Thyroid gland (tissue), 4 donors: ENCODE results near the gene GDAP1L1.

Experiments used
- POLR2A ChIP-seq, 2 donors: fragments of 450-650 bp; IDR thresholded peaks; one replicate each; pipeline ENCODE4 v1.6.1; 2017; ENCODE audit warnings: antibody characterized with exemption in 2 of 2, mild to moderate bottlenecking in 2 of 2, moderate library complexity in 1 of 2
- TF ChIP-seq, protein P1 (sequence below), 6 experiments: fragments of 200-600 bp in 3 of 6; fragments of 450-650 bp in 3 of 6; sonication (generic) in 3 of 6; IDR thresholded peaks; one replicate each; pipeline ENCODE4 v1.5.1; 2016 to 2019; ENCODE audit warnings: antibody characterized with exemption in 6 of 6, mild to moderate bottlenecking in 2 of 6, inconsistent platforms in 1 of 6, moderate library complexity in 1 of 6

DNA sequence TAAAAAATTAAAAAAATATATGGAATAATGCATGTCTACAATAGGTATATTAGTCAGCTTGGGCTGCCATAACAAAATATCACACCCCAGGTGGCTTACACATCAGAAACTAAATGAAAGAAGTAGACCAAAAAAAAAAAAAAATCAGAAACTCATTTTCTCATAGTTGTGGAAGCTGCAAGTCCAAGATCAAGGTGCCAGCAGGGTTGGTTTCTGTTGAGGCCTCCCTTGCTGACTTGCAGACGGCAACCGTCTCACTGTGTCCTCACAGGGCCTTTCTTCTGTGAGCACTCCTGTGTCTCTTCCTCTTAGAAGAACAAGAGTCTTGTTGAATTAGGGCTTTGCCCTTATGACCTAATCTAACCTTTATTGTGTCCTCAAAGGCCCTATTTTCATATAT lies 11.4 kb upstream of the GDAP1L1 start:
- no peak for TF ChIP-seq POLR2A (IDR thresholded peaks at IDR 0.05)
- TF ChIP-seq, protein P1, sequence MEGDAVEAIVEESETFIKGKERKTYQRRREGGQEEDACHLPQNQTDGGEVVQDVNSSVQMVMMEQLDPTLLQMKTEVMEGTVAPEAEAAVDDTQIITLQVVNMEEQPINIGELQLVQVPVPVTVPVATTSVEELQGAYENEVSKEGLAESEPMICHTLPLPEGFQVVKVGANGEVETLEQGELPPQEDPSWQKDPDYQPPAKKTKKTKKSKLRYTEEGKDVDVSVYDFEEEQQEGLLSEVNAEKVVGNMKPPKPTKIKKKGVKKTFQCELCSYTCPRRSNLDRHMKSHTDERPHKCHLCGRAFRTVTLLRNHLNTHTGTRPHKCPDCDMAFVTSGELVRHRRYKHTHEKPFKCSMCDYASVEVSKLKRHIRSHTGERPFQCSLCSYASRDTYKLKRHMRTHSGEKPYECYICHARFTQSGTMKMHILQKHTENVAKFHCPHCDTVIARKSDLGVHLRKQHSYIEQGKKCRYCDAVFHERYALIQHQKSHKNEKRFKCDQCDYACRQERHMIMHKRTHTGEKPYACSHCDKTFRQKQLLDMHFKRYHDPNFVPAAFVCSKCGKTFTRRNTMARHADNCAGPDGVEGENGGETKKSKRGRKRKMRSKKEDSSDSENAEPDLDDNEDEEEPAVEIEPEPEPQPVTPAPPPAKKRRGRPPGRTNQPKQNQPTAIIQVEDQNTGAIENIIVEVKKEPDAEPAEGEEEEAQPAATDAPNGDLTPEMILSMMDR (IDR thresholded peaks at IDR 0.05): no peak
